ENCODE measurements around the gene RAB11FIP4. TPM values are rescaled to one million over a fixed set of nuclear protein-coding genes. Genes with fewer than 3 reads are reported as not detected.

Gene RAB11FIP4
- total and polyA plus RNA-seq, 8 donors = 6.5 to 42.7 (median 24.5) TPM

GRCh38 chr17:31425282-31426040 lies 34.0 kb downstream of the RAB11FIP4 start:
- Histone ChIP-seq H3K9me3 (no peaks in the 10 kb centered on the region), H3K4me1 (peaks cover 8 to 11% (median 9%) of the 10 kb centered on the region in 3 donors), H3K4me3 (no peak overlapping the region), H3K36me3 (no peaks in the 10 kb centered on the region), H3K27me3 (no peaks in the 10 kb centered on the region), H3K27ac (peak overlapping the region in 1 of 4 donors; percentile 37)
- no peak for TF ChIP-seq CTCF (IDR thresholded peaks at IDR 0.05)
- ATAC-seq = peak; percentile 76 to 83 (median 83)
- intact Hi-C loops (cut with DNase I) = no loop called here
- peak in 4 of 6 donors; percentile 38 to 53 (median 46) for DNase-seq
- FAIRE-seq = no peak
- 7% methylated on average over 17 of the region's 17 CpGs for WGBS, 2 donors

- 73 to 80% methylated on average over 4 of the region's 4 CpGs for WGBS, 2 donors
- no peak for FAIRE-seq
- Histone ChIP-seq H3K9me3 (no peaks in the 10 kb centered on the region), H3K36me3 (no peaks in the 10 kb centered on the region), H3K4me3 (no peak overlapping the region), H3K27me3 (no peaks in the 10 kb centered on the region), H3K27ac (no peak overlapping the region), H3K4me1 (peaks cover 8 to 11% (median 9%) of the 10 kb centered on the region in 3 donors)
- TF ChIP-seq CTCF (IDR thresholded peaks at IDR 0.05) = no peak
- intact Hi-C loops (cut with DNase I) = no loop called here
- peak in 3 of 6 donors; percentile 13 to 42 (median 28) for DNase-seq
- ATAC-seq = peak in 2 of 4 donors; percentile 44 to 59
Measured at GRCh38 chr17:31427684-31428083, 36.2 kb downstream of the RAB11FIP4 start.

- no peak overlapping the region for H3K4me3 ChIP-seq
- DNase-seq = no peak
- no peak overlapping the region for H3K27ac ChIP-seq
- TF ChIP-seq CTCF (IDR thresholded peaks at IDR 0.05) = no peak
- peaks cover 8 to 11% (median 9%) of the 10 kb centered on the region in 3 donors for H3K4me1 ChIP-seq
- intact Hi-C loops (cut with DNase I) = no loop called here
- 70 to 77% methylated on average over 10 of the region's 10 CpGs for WGBS, 2 donors
- no peak for ATAC-seq
- FAIRE-seq = no peak
- H3K36me3 ChIP-seq = no peaks in the 10 kb centered on the region
- H3K27me3 ChIP-seq = no peaks in the 10 kb centered on the region
- H3K9me3 ChIP-seq = no peaks in the 10 kb centered on the region
Measured at GRCh38 chr17:31428111-31428510, 36.6 kb downstream of the RAB11FIP4 start.

GRCh38 chr17:31428512-31428911 lies 37.0 kb downstream of the RAB11FIP4 start:
- Histone ChIP-seq H3K4me3 (no peak overlapping the region), H3K27me3 (no peaks in the 10 kb centered on the region), H3K27ac (no peak overlapping the region), H3K36me3 (no peaks in the 10 kb centered on the region), H3K9me3 (no peaks in the 10 kb centered on the region), H3K4me1 (peaks cover 8 to 11% (median 9%) of the 10 kb centered on the region in 3 donors)
- intact Hi-C loops (cut with DNase I) = no loop called here
- 91 to 95% methylated on average over 4 of the region's 4 CpGs for WGBS, 2 donors
- no peak for ATAC-seq
- TF ChIP-seq CTCF (IDR thresholded peaks at IDR 0.05) = no peak
- no peak for DNase-seq
- FAIRE-seq = no peak

Data from pancreas (tissue), 10 donors.